ENCODE data around the gene TMEM53.

The TMEM53 gene

DNA sequence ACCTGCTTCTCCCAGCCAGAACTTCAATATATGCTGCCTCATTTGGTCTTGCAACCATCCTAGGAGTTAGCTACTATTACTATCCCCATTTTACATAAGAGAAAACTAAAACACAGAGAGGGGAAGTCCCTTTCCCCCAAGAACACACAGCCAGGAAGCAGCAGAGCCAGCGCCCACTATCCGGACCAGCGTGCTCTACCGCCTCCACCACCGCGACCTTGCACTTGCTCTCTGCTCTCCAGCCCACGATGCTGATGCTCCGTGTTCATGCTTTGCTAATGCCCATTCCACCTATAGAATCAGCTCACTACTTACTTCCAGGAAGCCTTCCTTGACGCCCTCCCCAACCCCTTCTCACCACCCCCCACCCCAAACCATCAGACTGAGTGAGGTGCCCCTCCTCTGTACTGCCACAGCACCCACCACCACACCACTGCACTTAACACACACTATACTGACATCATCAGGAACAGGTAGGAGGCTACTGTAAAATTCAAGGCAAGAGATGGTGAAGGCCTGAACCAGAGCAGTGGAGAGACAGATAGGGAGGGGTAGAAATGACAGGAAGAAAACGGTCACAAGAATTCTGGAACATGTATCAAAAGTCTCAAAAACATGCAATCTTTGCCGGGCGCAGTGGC is 9.4 kb downstream of the TMEM53 start:
- Histone ChIP-seq H3K4me1 (ENCODE audit: insufficient read depth, poor library complexity, severe bottlenecking) (no peaks in the 10 kb centered on the region), H3K4me3 (ENCODE audit: severe bottlenecking) (no peak overlapping the region), H3K36me3 (ENCODE audit: low read depth) (no peaks in the 10 kb centered on the region), H3K27me3 (ENCODE audit: insufficient read depth, poor library complexity, severe bottlenecking) (no peaks in the 10 kb centered on the region), H3K27ac (ENCODE audit: poor library complexity, severe bottlenecking) (no peak overlapping the region), H3K9me3 (ENCODE audit: severe bottlenecking) (no peaks in the 10 kb centered on the region)
- ATAC-seq (ENCODE audit: low read depth), result no peak
- DNase-seq (ENCODE audit: low spot score), result no peak
- TF ChIP-seq CTCF (IDR thresholded peaks at IDR 0.05; ENCODE audit: poor library complexity, severe bottlenecking), result no peak

DNA sequence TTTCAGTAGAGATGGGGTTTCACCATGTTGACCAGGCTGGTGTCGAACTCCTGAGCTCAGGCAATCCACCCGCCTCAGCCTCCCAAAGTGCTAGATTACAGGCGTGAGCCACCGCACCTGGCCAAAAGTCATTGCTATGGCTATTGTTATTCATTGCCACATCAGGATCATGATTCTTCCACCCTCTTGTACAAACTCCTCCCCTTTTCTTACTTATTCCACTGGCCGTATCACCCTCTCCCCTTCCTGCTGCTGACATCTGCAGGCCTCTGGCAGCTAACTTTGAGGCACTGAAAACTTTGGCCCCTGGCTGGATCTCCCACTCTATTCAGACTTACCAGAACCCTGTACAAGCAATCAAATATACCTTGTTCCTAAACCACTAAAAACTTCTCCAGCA is 10.9 kb downstream of the TMEM53 start:
- Histone ChIP-seq H3K36me3 (ENCODE audit: low read depth) (no peaks in the 10 kb centered on the region), H3K27ac (ENCODE audit: poor library complexity, severe bottlenecking) (no peak overlapping the region), H3K4me3 (ENCODE audit: severe bottlenecking) (no peak overlapping the region), H3K9me3 (ENCODE audit: severe bottlenecking) (no peaks in the 10 kb centered on the region), H3K27me3 (ENCODE audit: insufficient read depth, poor library complexity, severe bottlenecking) (no peaks in the 10 kb centered on the region), H3K4me1 (ENCODE audit: insufficient read depth, poor library complexity, severe bottlenecking) (no peaks in the 10 kb centered on the region)
- no peak for TF ChIP-seq CTCF (IDR thresholded peaks at IDR 0.05; ENCODE audit: poor library complexity, severe bottlenecking)
- ATAC-seq (ENCODE audit: low read depth) (no peak), DNase-seq (ENCODE audit: low spot score) (no peak)

- H3K9me3 ChIP-seq (ENCODE audit: severe bottlenecking), result no peaks in the 10 kb centered on the region
- no peaks in the 10 kb centered on the region for H3K4me1 ChIP-seq (ENCODE audit: insufficient read depth, poor library complexity, severe bottlenecking)
- no peak for TF ChIP-seq CTCF (IDR thresholded peaks at IDR 0.05; ENCODE audit: poor library complexity, severe bottlenecking)
- no peak for ATAC-seq (ENCODE audit: low read depth)
- no peak overlapping the region for H3K27ac ChIP-seq (ENCODE audit: poor library complexity, severe bottlenecking)
- H3K4me3 ChIP-seq (ENCODE audit: severe bottlenecking), result no peak overlapping the region
- no peaks in the 10 kb centered on the region for H3K36me3 ChIP-seq (ENCODE audit: low read depth)
- no peaks in the 10 kb centered on the region for H3K27me3 ChIP-seq (ENCODE audit: insufficient read depth, poor library complexity, severe bottlenecking)
- no peak for DNase-seq (ENCODE audit: low spot score)
Measured at GRCh38 chr1:44662683-44663030, 11.6 kb downstream of the TMEM53 start.

DNA sequence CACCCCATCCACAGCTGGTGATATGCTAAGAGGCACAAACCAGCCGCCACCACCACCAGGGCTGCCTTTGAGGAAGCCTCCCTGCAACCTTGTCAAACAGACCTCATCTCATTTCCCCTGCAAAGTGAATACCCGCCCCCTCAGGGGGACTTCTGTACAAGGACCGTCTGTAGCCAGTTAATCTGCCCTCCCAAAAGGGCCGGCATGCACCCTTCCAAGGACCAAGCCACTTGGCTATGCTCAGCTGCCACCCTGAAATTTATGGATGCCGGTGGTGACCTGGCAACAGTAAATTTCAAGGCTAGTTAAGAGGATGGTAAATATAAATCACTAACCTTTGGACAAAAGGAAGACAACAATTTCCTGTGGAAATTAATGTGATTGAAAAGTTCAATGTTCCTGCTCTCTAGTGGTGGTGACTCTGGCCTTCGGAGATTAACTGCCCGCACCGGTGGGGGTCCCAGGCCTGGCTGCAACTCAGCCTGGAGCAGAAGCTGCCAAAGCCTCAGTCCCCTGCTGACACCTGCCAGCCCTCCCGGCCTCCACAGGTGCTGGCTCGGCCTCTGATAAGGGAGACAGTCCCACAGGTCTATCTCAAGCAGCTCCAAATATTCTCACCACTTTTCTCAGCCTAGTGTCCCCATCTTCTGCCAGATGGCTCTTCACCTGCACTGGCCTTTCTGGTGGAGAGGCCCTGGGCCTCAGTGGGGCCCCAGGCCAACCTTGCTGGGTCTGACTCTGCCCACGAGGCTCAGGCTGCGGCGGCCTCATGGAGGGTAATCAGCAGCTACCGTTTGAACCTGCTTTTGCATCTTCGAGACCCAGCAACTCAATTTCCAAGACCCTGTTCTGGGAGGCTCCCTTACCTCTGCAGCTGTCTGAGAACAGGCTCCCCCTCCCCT is 12.2 kb downstream of the TMEM53 start:
- H3K4me3 ChIP-seq (ENCODE audit: severe bottlenecking), result no peak overlapping the region
- no peak for DNase-seq (ENCODE audit: low spot score)
- no peak for ATAC-seq (ENCODE audit: low read depth)
- H3K4me1 ChIP-seq (ENCODE audit: insufficient read depth, poor library complexity, severe bottlenecking), result no peaks in the 10 kb centered on the region
- no peak for TF ChIP-seq CTCF (IDR thresholded peaks at IDR 0.05; ENCODE audit: poor library complexity, severe bottlenecking)
- H3K9me3 ChIP-seq (ENCODE audit: severe bottlenecking), result no peaks in the 10 kb centered on the region
- no peaks in the 10 kb centered on the region for H3K27me3 ChIP-seq (ENCODE audit: insufficient read depth, poor library complexity, severe bottlenecking)
- H3K27ac ChIP-seq (ENCODE audit: poor library complexity, severe bottlenecking), result no peak overlapping the region
- H3K36me3 ChIP-seq (ENCODE audit: low read depth), result no peaks in the 10 kb centered on the region

DNA sequence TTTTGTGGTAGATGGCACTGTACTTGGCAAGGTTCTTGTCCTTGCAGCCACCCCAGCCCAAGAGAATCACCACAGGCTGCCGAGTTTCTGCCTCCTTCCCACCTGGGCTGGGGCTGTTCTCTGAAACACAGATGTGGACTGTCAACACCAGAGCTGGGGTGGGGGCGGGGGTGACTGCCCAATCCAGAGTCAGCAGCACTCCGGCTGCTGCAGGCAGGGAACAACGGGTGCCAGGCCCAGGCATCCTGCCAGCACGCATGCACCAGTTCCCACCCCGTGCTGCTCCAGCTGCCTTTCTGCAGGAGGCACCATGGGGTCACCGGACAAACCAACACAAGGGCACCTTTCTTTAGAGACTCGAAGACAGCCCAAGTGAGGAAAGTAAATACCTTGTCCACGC is 14.1 kb downstream of the TMEM53 start:
- DNase-seq (ENCODE audit: low spot score), result no peak
- ATAC-seq (ENCODE audit: low read depth), result no peak; the same call in 2 of the 3 replicates
- Histone ChIP-seq H3K36me3 (ENCODE audit: low read depth) (no peaks in the 10 kb centered on the region), H3K4me1 (ENCODE audit: insufficient read depth, poor library complexity, severe bottlenecking) (no peaks in the 10 kb centered on the region), H3K9me3 (ENCODE audit: severe bottlenecking) (no peaks in the 10 kb centered on the region), H3K4me3 (ENCODE audit: severe bottlenecking) (no peak overlapping the region), H3K27me3 (ENCODE audit: insufficient read depth, poor library complexity, severe bottlenecking) (no peaks in the 10 kb centered on the region), H3K27ac (ENCODE audit: poor library complexity, severe bottlenecking) (no peak overlapping the region)
- TF ChIP-seq CTCF (IDR thresholded peaks at IDR 0.05; ENCODE audit: poor library complexity, severe bottlenecking), result no peak
